GM12878 (cell line): Measurements from ENCODE around the gene ADGRB2.

ENCODE experiments used
- CTCF ChIP-seq, 3 experiments: IDR thresholded peaks in 2 of 3; conservative IDR thresholded peaks in 1 of 3; 2 replicates each; pipeline ENCODE4 v1.5.1; 2011; ENCODE audit warnings: low read depth in 3 of 3, low read length in 3 of 3, mild to moderate bottlenecking in 3 of 3, control low read depth in 2 of 3, moderate library complexity in 2 of 3, inconsistent platforms in 1 of 3, mixed read lengths in 1 of 3; ENCODE audit not compliant: control insufficient read depth in 2 of 3, insufficient read depth in 1 of 3; ENCODE audit errors: extremely low read depth in 1 of 3
- PBX3 ChIP-seq: IDR thresholded peaks from 2 replicates; pipeline ENCODE4 v1.6.1; 2011; ENCODE audit warnings: mild to moderate bottlenecking, low read depth, low read length, moderate library complexity; ENCODE audit not compliant: insufficient replicate concordance
- POLR2A ChIP-seq: IDR thresholded peaks from 2 replicates; pipeline ENCODE4 v1.6.1; 2011; ENCODE audit warnings: low read depth, mild to moderate bottlenecking, low read length
- REST ChIP-seq: IDR thresholded peaks from 2 replicates; pipeline ENCODE4 v1.6.1; 2012; ENCODE audit warnings: mild to moderate bottlenecking, low read depth, low read length
- SIN3A ChIP-seq: IDR thresholded peaks from 2 replicates; pipeline ENCODE4 v1.6.1; 2012; ENCODE audit warnings: low read depth, low read length, improper control_type of control experiment
- ZSCAN29 ChIP-seq: fragments of 450-650 bp; IDR thresholded peaks from 2 replicates; pipeline ENCODE4 v1.6.1; 2017; ENCODE audit warnings: mild to moderate bottlenecking, moderate library complexity

GRCh38 chr1:31797216-31797615 is 33.1 kb upstream of the ADGRB2 start:
- TF ChIP-seq ZSCAN29 (no peak), PBX3 (no peak), REST (no peak), POLR2A (no peak), SIN3A (no peak), CTCF (IDR thresholded peaks at IDR 0.05 in 2 of 3, conservative IDR thresholded peaks at IDR 0.05 in 1 of 3; ENCODE audit: control insufficient read depth in 2 of 3, extremely low read depth in 1 of 3, insufficient read depth in 1 of 3, low read depth in 3 of 3, low read length in 3 of 3) (no peak)
